OCI-LY1 (cell line): ENCODE results near the gene TRPV6.

Experiments
- EZH2 ChIP-seq: fragments of 200-600 bp; sonication (generic), shearing (Covaris generic); IDR thresholded peaks from 2 replicates; pipeline ENCODE4 v1.8.0; 2017; ENCODE audit warnings: borderline replicate concordance, mixed run types, mild to moderate bottlenecking, antibody characterized with exemption, low read length, moderate library complexity, mixed read lengths
- TF ChIP-seq, protein P1 (sequence below): fragments of 200-600 bp; sonication (generic), shearing (Covaris generic); IDR thresholded peaks from 2 replicates; pipeline ENCODE4 v1.5.1; 2017; ENCODE audit warnings: mild to moderate bottlenecking, antibody characterized with exemption, low read length, moderate library complexity, mixed read lengths

- TF ChIP-seq, protein P1, sequence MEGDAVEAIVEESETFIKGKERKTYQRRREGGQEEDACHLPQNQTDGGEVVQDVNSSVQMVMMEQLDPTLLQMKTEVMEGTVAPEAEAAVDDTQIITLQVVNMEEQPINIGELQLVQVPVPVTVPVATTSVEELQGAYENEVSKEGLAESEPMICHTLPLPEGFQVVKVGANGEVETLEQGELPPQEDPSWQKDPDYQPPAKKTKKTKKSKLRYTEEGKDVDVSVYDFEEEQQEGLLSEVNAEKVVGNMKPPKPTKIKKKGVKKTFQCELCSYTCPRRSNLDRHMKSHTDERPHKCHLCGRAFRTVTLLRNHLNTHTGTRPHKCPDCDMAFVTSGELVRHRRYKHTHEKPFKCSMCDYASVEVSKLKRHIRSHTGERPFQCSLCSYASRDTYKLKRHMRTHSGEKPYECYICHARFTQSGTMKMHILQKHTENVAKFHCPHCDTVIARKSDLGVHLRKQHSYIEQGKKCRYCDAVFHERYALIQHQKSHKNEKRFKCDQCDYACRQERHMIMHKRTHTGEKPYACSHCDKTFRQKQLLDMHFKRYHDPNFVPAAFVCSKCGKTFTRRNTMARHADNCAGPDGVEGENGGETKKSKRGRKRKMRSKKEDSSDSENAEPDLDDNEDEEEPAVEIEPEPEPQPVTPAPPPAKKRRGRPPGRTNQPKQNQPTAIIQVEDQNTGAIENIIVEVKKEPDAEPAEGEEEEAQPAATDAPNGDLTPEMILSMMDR = no peak
- TF ChIP-seq EZH2 = no peak
Measured at GRCh38 chr7:142863891-142864685, 21.5 kb downstream of the TRPV6 start.
